Smooth muscle cell (in vitro differentiated cells): ENCODE results near the gene YKT6. TPM values are rescaled to one million over a fixed set of nuclear protein-coding genes. Genes with fewer than 3 reads are reported as not detected.
A peak's percentile ranks its signal among the peaks of the same experiment; 100 is the strongest.
"Not testable (repeated sequence)": the region's sequence is repeated elsewhere in the genome, so short reads cannot be mapped to it uniquely, and the experiment has no call there.

Experiments
- DNase-seq: peaks from one replicate; lab custom pipeline; 2025; ENCODE audit not compliant: unreplicated experiment; lab: John Stamatoyannopoulos, UW
- H2AFZ ChIP-seq: fragments of 200-600 bp; sonication (generic); 2 replicates; pipeline ENCODE4 v1.6.0; 2016; ENCODE audit warnings: antibody characterized with exemption, low read depth, mild to moderate bottlenecking
- H3F3A ChIP-seq: fragments of 200-600 bp; sonication (generic); 2 replicates; pipeline ENCODE4 v1.6.0; 2017; ENCODE audit warnings: antibody characterized with exemption, low read depth
- H3K27ac ChIP-seq: fragments of 200-600 bp; sonication (generic); 2 replicates; pipeline ENCODE4 v1.5.1; 2016; ENCODE audit warnings: low read depth, mild to moderate bottlenecking
- H3K27me3 ChIP-seq: fragments of 200-600 bp; sonication (generic); 2 replicates; pipeline ENCODE4 v1.6.1; 2016; ENCODE audit warnings: low read depth, mild to moderate bottlenecking
- H3K36me3 ChIP-seq: fragments of 200-600 bp; sonication (generic); 2 replicates; pipeline ENCODE4 v1.5.1; 2016; ENCODE audit warnings: low read depth
- H3K4me1 ChIP-seq: fragments of 200-600 bp; sonication (generic); 2 replicates; pipeline ENCODE4 v1.5.1; 2016; ENCODE audit warnings: low read depth
- H3K4me2 ChIP-seq: fragments of 200-600 bp; sonication (generic); 2 replicates; pipeline ENCODE4 v1.6.0; 2016; ENCODE audit warnings: mild to moderate bottlenecking
- H3K4me3 ChIP-seq: fragments of 200-600 bp; sonication (generic); 2 replicates; pipeline ENCODE4 v1.5.1; 2016; ENCODE audit warnings: mild to moderate bottlenecking
- H3K79me2 ChIP-seq: fragments of 200-600 bp; sonication (generic); 2 replicates; pipeline ENCODE4 v1.6.0; 2016; ENCODE audit warnings: low read depth, mild to moderate bottlenecking
- H3K9ac ChIP-seq: fragments of 200-600 bp; sonication (generic); 2 replicates; pipeline ENCODE4 v1.6.0; 2016; ENCODE audit warnings: low read depth
- H3K9me3 ChIP-seq: fragments of 200-600 bp; sonication (generic); replicated peaks from 2 replicates; pipeline ENCODE4 v1.5.1; 2016; ENCODE audit warnings: low read depth
- H4K20me1 ChIP-seq: fragments of 200-600 bp; sonication (generic); 2 replicates; pipeline ENCODE4 v1.6.0; 2016; ENCODE audit warnings: low read depth
- WGBS: methylation state at CpG from one replicate; pipeline ENCODE4 v1.1.7; 2016; ENCODE audit warnings: low lambda C conversion rate; 5-methylcytosine and 5-hydroxymethylcytosine counted together
- polyA plus RNA-seq: library from polyadenylated mRNA; unstranded; fragments of >200 nt; fragmentation: Nextera tagmentation; extraction: Ambion mirVana; gene quantifications from 2 replicates; pipeline ENCODE4 v1.2.1, GENCODE V29; 2016
- total RNA-seq: library from RNA; depleted of rRNA; stranded (reverse); fragments of >200 nt; gene quantifications from 2 replicates; pipeline ENCODE4 v1.2.3, GENCODE V29; 2014
- TF ChIP-seq, protein P1 (sequence below): fragments of 200-600 bp; sonication (generic); IDR thresholded peaks from 2 replicates; pipeline ENCODE4 v1.5.1; 2017; ENCODE audit warnings: borderline replicate concordance, mild to moderate bottlenecking, antibody characterized with exemption; ENCODE audit not compliant: insufficient read depth, poor library complexity, severe bottlenecking

The YKT6 gene
- total and polyA plus RNA-seq, 2 experiments from 2014 or later: 64.2 to 86.5 TPM

DNA sequence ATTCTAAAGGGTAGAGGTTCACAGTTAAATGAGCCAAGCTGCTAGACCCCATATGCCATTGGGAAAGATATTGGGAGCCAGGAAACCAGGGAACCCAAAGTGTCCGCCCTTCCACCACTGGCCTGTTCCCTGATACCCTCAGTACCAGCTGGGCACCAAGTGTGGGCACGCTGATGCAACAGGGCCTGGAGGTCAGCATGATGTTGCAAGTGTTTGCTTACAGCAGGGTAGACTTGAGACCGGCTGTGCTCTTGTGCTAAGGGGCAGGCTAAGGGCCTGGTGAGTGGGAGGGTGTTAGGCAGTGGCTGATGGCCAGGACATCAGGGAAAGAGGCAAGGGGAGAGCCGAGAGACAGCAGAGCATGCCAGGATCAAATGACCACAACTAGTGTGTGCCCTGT lies 38.6 kb upstream of the YKT6 start:
- 86% methylated on average over 4 of the region's 4 CpGs for WGBS
- H3K9ac ChIP-seq: no peak overlapping the region
- H3K9me3 ChIP-seq: no peaks in the 10 kb centered on the region
- no peaks in the 10 kb centered on the region for H3K79me2 ChIP-seq
- H3K4me2 ChIP-seq: no peak overlapping the region
- H3K4me3 ChIP-seq: no peak overlapping the region
- H2AFZ ChIP-seq: no peak overlapping the region
- no peak overlapping the region for H3K27ac ChIP-seq
- TF ChIP-seq, protein P1, sequence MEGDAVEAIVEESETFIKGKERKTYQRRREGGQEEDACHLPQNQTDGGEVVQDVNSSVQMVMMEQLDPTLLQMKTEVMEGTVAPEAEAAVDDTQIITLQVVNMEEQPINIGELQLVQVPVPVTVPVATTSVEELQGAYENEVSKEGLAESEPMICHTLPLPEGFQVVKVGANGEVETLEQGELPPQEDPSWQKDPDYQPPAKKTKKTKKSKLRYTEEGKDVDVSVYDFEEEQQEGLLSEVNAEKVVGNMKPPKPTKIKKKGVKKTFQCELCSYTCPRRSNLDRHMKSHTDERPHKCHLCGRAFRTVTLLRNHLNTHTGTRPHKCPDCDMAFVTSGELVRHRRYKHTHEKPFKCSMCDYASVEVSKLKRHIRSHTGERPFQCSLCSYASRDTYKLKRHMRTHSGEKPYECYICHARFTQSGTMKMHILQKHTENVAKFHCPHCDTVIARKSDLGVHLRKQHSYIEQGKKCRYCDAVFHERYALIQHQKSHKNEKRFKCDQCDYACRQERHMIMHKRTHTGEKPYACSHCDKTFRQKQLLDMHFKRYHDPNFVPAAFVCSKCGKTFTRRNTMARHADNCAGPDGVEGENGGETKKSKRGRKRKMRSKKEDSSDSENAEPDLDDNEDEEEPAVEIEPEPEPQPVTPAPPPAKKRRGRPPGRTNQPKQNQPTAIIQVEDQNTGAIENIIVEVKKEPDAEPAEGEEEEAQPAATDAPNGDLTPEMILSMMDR: no peak
- no peak for DNase-seq
- H3F3A ChIP-seq: peaks cover 6% of the 10 kb centered on the region
- peaks cover 11% of the 10 kb centered on the region for H3K4me1 ChIP-seq
- H3K36me3 ChIP-seq: no peaks in the 10 kb centered on the region
- no peaks in the 10 kb centered on the region for H4K20me1 ChIP-seq
- H3K27me3 ChIP-seq: no peaks in the 10 kb centered on the region

- DNase-seq: no peak
- H3K27me3 ChIP-seq: no peaks in the 10 kb centered on the region
- TF ChIP-seq, protein P1: no peak
- peak overlapping the region; percentile 70 for H3K27ac ChIP-seq
- no peak overlapping the region for H3K9ac ChIP-seq
- H3K4me2 ChIP-seq: peak overlapping the region; percentile 54
- no peak overlapping the region for H2AFZ ChIP-seq
- no peaks in the 10 kb centered on the region for H4K20me1 ChIP-seq
- no peaks in the 10 kb centered on the region for H3K36me3 ChIP-seq
- H3K9me3 ChIP-seq: no peaks in the 10 kb centered on the region
- H3K4me1 ChIP-seq: peaks cover 11% of the 10 kb centered on the region
- H3K79me2 ChIP-seq: no peaks in the 10 kb centered on the region
- H3K4me3 ChIP-seq: no peak overlapping the region
- WGBS: 46% methylated on average over 1 of the region's 1 CpG
- peaks cover 6% of the 10 kb centered on the region for H3F3A ChIP-seq
These were observed 37.9 kb upstream of the YKT6 start for GRCh38 chr7:44162785-44163395.

GRCh38 chr7:44163591-44163990 lies 37.2 kb upstream of the YKT6 start:
- no peak overlapping the region for H3K9ac ChIP-seq
- peaks cover 11% of the 10 kb centered on the region for H3K4me1 ChIP-seq
- H3K9me3 ChIP-seq: no peaks in the 10 kb centered on the region
- H3K36me3 ChIP-seq: no peaks in the 10 kb centered on the region
- TF ChIP-seq, protein P1: no peak
- no peaks in the 10 kb centered on the region for H4K20me1 ChIP-seq
- H3K27me3 ChIP-seq: no peaks in the 10 kb centered on the region
- peaks cover 6% of the 10 kb centered on the region for H3F3A ChIP-seq
- no peak overlapping the region for H2AFZ ChIP-seq
- peak overlapping the region; percentile 70 for H3K27ac ChIP-seq
- DNase-seq: no peak
- WGBS: 3% methylated on average over 1 of the region's 1 CpG
- H3K4me2 ChIP-seq: peak overlapping the region; percentile 68
- no peaks in the 10 kb centered on the region for H3K79me2 ChIP-seq
- H3K4me3 ChIP-seq: no peak overlapping the region

DNA sequence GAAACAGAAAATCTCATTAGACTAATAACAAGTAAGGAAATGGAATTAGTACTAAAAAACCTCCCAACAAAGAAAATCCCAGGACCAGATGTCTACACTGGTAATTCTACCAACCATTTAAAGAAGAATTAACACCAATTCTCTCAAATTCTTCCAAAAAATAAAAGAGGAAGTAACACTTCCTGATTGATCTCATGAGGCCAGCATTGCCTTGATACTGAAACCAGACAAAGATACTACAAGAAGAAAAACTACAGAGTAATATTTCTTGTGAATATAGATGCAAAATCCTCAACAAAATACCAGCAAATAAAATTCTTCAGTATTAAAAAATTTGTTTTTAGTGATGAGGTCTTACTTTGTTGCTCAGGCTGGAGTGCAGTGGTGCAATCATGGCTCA lies 32.9 kb upstream of the YKT6 start:
- Histone ChIP-seq H3K4me3 (no peak overlapping the region), H3F3A (peaks cover 6% of the 10 kb centered on the region), H3K27me3 (no peaks in the 10 kb centered on the region), H3K4me2 (no peak overlapping the region), H3K36me3 (no peaks in the 10 kb centered on the region), H3K79me2 (no peaks in the 10 kb centered on the region), H2AFZ (no peak overlapping the region), H3K27ac (no peak overlapping the region), H3K9ac (no peak overlapping the region), H3K9me3 (no peaks in the 10 kb centered on the region), H4K20me1 (no peaks in the 10 kb centered on the region), H3K4me1 (peaks cover 11% of the 10 kb centered on the region)
- DNase-seq: no peak
- TF ChIP-seq, protein P1: no peak

- not testable (repeated sequence) for H4K20me1 ChIP-seq, H3K4me1 ChIP-seq, H3K79me2 ChIP-seq, H3K36me3 ChIP-seq, H3K27ac ChIP-seq, H3K9me3 ChIP-seq, H2AFZ ChIP-seq, H3K9ac ChIP-seq, H3K4me3 ChIP-seq, H3K27me3 ChIP-seq, DNase-seq, H3K4me2 ChIP-seq, H3F3A ChIP-seq
- 83% methylated on average over 9 of the region's 9 CpGs for WGBS
These were observed 28.9 kb upstream of the YKT6 start for GRCh38 chr7:44171901-44172300.
